ENCODE measurements around the gene TSPAN9. TPM values are rescaled to one million over a fixed set of nuclear protein-coding genes. Genes with fewer than 3 reads are reported as not detected.

The TSPAN9 gene
- total RNA-seq (2014; rRNA removed; shearing (Covaris generic)) = 9.8 and 13.7 TPM in 2 replicates

DNA sequence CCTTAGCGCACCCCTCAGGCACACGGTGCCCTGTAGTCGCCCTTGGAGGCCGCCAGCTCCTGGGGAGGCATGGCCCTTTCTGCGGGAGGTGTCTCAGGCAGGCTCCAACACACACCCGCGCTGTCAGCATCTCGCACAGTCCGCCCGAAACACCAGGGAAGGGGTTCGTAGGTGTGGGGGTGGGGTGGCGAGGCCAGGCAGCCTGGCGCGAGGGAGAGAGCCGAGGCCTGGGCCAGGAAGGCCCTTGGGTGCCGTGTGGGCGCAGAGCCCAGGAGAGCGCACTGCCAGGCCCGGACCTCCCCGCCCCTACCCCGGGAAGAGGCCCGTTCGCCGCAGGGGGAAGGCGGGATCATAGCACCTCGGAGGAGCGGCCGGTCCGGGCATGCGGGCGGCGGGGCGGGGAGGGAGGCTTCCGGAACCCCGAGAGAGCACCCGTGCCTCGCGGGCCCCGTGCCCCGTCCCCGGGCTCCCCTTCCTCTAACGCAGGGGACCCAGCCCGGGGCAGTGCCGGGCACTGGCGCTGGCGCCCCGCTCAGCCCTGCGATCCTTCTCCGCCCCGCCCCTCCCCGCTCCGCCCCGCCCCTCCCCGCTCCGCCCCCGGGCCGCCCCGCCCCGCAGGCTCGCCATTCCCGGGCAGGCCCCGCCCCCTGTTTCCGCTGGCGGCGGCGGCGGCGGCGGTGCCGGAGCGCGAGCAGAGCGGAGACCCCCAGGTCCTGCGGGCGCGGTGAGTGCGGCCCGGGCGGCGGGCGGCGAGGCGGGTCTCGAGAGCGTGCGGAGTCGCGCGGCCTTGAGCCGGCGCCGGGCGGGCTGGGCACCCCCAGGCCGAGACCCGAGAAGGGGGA lies at the start of gene TSPAN9:
TSPAN9 (plus strand) TSS at position 650 of the 842 bp plus-strand sequence. CDS start 123,815 bp downstream, outside the sequence.
- DNase-seq (ENCODE audit: low read depth) = peak; percentile 79

GRCh38 chr12:3028108-3028507 lies 49.1 kb upstream of the TSPAN9 start:
- no peak for DNase-seq (ENCODE audit: low read depth)

GRCh38 chr12:3030821-3031429 lies 46.3 kb upstream of the TSPAN9 start:
- DNase-seq (ENCODE audit: low read depth) = no peak

- DNase-seq (ENCODE audit: low read depth) = no peak
Observed at GRCh38 chr12:3032161-3032560, 45.0 kb upstream of the TSPAN9 start.

DNA sequence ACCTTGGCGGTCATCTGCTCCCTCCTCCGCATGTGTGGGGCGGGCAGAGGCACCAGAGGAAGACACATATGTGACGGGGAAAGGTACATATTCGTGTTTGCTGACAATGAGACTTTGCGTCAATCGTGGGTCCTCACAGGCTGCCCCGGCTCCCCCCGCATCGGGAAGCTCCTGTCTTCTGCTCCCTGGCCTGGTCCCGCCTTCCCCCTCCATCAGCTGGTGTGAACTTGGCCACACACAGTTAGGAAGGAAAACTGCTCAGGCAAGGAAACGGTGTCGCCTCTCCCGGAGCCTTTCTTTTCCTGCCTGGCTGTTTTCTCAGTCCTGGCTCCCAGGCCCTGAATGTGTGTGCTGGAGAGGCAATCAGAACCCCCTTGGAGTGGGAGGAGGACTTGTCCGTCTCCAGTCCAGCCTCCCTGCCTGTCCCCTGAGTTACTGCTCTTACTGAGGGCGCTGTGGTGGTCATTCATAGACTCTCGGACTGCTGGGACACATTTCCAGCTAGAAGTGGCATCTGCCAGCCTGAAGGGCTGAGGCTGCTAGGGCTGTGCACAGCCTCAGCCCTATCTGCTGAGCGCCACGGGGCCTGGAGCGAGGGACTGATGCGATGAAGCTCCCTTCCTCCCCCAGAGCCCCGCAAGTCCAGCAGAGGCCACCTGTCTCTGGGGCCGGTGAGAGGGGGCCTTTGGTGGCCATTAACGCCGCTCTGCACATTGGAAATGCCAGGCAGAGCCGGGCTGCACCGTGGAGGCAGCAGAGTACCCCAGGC lies 44.2 kb upstream of the TSPAN9 start:
- no peak for DNase-seq (ENCODE audit: low read depth)

DNA sequence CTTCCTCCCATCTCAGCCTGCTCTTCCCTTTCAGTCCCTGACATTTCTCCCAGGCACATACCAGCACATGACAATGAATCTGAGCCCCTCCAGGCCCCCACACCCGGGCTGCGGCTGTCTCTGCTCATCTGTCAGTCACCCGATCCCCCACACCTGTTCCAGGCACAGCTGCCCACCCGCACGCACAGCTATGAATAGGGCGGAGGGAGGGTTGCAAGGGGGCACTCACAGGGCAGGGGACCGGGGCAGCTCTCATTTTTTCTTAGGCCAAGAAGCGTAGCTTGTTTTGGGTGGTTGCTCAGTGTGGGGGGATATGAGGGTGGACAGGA lies 43.7 kb upstream of the TSPAN9 start:
- DNase-seq (ENCODE audit: low read depth) = no peak

DNA sequence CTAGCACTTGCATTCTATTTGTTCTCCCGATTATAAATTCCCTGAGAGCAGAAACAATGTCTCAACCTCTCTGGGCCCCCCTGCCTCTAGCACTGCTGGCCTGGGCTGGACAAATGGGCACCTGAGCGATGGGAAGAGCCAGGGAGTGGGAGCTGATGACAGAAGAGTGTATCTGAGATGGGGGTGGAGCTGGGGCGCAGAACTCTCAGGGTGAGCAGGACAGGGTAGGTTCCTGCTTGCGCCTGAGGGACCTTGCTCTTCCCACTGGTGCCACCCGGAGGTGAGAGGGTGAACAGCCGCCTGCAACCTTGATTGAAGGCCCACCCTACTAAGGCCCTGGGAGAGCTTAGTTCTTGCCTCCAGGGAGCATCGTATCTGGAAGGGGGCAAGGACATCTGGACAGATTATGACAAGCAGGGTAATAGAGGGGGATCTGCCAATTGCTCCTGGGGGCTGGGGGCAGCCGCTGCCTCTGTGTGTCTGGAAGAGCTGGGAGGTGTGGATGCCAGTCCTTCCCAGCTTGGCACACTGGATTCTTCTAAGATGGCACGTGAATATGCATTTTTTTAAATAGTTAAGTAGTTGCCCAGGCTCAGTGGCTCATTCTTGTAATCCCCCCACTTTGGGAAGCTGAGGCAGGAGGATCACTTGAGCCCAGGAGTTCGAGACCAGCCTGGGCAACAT lies 43.0 kb upstream of the TSPAN9 start:
- DNase-seq (ENCODE audit: low read depth) = peak; percentile 70

DNA sequence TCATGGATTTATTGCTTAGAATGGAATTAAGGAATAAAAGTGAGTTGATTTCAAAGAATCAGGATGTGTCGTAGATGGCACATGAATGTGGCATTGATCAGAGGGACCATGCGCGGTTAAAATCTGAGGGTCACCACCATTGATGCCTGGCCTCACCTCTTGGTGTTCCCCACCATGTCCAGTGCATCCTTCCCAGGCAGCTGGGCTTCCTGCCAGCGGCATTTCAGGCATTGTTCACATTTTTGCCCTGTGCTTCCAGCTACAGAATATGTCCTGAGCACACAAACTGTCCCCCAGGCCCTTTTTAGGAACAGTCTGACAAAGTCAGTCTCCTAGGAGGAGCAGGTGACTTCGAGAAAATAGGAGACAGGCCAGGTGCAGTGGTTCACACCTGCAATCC lies 42.0 kb upstream of the TSPAN9 start:
- DNase-seq (ENCODE audit: low read depth) = no peak

DNA sequence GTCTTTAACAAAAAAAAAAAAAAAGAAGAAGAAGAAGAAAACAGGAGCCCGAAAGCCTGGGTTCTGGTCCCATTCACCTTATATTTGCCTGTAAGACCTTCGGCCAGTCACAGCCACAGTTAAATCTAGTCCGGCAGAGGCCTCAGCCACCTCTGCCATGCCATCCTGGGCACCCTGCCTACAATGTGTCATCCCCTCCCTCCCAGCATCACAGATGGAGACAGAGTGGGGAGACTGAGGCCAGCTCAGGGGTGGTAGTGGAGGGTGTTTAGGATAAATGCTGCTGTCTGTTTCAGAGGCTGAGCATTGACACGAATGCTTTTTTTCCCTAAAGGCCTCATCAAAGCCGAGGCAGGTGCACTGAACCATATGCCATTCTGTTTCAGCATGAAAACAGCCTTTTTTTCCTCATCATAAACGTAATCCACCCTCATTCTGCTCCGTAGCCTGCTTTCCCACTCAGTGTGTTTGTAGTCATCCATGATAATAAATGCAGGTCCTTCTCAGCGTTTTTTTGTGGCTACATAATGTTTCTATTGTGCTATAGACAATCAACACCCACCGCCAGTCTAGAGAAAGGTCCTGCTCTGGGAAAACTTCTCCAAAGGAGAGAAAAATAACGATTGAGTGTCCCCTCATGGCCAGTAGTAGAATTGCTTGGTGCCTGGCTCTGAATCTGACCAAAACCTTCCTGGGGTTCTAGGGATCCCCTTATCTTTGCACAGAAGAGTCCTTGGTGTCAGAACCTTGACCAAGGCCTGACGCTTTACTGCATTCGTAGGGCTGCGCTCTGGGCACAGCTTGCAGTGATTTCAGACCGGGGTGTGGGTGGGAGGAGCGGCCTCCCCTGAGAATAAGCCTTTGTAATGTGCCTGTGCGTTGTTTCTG lies 41.1 kb upstream of the TSPAN9 start:
- no peak for DNase-seq (ENCODE audit: low read depth)

GRCh38 chr12:3036901-3037600 lies 40.1 kb upstream of the TSPAN9 start:
- no peak for DNase-seq (ENCODE audit: low read depth)

DNA sequence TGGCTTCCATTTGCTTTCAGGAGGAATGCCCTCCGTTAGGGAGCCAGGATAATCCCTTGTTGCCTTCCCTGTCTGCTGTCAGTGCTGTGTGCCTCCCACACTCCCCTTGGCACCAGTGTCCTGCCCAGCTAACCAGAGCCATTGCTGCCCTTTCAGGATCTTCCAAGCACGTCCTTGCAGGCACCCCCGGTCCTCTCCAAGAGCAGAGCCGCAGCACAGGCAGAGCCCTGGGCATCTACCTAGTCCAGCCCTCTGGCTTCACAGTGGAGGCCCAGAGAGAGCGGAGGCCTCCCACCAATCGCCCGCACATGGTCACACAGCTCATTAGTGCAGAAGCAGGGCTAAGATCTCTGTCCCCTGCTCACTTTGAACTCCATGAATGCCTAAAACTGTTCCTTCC lies 39.0 kb upstream of the TSPAN9 start:
- no peak for DNase-seq (ENCODE audit: low read depth)

GRCh38 chr12:3038926-3039510 lies 38.2 kb upstream of the TSPAN9 start:
- DNase-seq (ENCODE audit: low read depth) = no peak

GRCh38 chr12:3040026-3040656 lies 37.0 kb upstream of the TSPAN9 start:
- DNase-seq (ENCODE audit: low read depth) = no peak

DNA sequence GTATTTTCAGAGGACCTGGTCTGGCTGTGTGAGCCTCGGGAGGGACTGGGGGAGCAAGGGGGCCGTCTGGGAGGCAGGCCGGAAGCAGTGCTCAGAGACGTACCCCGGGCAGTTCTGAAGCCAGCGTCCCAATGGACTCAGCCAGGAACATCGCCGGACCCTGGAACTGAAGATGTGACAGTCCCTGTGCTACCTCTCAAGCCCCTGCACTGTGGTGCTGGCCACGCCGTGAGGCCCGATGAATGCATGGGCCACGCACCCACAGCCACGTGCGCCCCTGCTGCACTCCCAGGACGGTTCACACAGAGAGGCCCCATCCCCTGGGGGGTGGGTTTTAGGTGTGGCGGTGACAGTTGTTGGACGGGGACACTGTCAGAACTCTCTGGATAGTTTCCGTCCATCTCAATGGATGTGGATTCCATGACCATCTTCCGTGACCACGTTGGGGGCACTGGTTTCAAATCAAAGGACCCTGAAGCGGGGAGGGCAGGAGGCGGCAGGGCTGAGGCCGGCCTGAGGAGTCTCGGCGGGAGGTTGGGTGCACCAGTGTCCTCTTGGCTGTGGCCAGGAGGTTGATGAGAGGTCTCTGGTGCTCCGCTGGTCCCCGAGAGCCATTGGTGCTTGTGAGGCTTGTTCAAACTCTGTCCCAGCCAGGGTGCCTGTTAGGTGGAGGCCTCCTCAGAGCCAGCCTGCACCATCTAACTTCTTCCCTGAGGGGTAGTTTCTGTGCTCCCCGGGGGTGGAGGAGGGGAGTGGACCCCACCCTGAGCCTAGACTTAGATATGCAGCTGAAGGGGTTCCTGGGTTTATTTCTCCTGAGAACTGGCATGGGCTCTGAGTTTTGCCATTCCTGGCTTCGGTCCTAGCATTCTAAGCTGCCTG lies 36.3 kb upstream of the TSPAN9 start:
- no peak for DNase-seq (ENCODE audit: low read depth)

DNA sequence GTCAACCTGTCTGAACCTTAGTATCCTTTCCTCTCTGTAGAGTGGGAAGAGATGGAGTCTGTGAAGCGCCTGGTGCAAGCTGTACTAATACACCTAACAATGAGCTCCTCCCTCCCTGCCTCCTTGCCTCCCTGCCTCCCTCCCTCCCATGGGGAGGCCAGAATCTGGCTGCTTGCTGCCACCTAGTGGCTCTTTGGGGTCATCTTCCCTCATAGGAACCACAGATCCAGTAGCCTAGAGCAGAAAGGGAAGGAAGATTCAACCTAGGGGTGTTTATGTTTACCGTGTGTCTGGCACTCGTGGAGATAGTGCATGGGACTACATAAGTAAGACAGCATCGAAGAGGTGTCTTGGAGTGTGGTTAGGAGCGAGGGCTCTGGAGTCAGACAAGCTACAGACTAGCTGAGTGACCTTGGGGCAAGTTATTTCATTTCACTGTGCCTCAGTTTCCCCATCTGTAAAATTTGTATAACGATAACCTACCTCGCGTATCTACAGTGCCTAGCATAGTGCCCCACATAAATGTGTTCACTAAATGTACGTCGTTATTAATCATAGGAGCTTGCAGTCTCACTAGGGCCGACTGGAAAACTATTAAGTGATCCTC lies 35.5 kb upstream of the TSPAN9 start:
- peak; percentile 86 for DNase-seq (ENCODE audit: low read depth)

DNA sequence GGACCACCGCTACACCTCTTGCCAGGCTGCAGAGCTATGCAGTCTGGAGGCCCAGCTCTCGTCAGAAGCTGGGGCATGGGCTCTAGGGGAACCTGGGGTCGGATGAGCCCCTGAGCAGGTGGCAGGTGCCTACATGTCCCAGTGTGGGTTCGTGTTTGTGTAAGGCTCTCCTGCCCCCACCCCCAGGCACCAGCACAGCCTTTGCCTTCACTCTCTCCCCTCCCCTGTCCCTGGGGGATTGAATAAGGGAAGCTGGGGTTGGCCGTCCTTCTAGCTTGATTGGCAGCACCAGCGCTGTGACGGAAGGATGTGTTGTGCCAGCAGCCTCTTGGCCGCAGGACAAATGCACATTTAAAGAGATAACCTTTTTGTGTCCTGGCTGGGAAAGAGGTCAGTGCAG lies 34.8 kb upstream of the TSPAN9 start:
- no peak for DNase-seq (ENCODE audit: low read depth)

- DNase-seq (ENCODE audit: low read depth) = no peak
Observed at GRCh38 chr12:3042826-3043225, 34.4 kb upstream of the TSPAN9 start.

DNA sequence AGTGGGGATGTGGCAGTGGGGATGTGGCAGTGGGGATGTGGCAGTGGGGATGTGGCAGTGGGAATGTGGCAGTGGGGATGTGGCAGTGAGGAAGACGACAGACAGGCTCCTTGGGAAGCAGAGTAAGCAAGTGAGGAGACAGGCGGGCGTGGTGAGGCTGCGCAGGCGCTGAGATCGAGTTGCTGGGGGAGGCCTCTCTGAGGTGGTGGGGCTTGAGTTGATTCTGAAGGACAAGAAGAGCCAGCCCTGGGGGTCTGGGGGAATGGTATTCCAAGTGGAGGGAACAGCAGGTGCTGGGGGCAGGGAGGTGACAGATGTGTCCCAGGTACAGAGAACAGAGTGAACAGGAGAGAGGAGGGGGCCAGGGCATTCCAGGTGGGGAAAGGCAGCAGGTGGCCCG lies 33.8 kb upstream of the TSPAN9 start:
- DNase-seq (ENCODE audit: low read depth) = no peak

All from Daoy (cell line).